Effector memory CD8-positive, alpha-beta T cell (primary cell): ENCODE results near the gene KRT36.

Experiments
- ATAC-seq: fragments of 150-1000 bp; cut with Tn5 transposase; replicated peaks from 2 replicates; pipeline ENCODE4 v1.10.0; 2021; ENCODE audit warnings: mild to moderate bottlenecking, moderate library complexity
- DNase-seq, 3 experiments: peaks; one replicate each; pipeline ENCODE4 v3.0.0; 2021
- H3K27ac Mint-ChIP-seq, 2 donors: one replicate each; pipeline ENCODE4 v1.8.0; 2022; ENCODE audit warnings: mild to moderate bottlenecking in 2 of 2, mixed read lengths in 2 of 2, moderate library complexity in 2 of 2
- H3K27me3 Mint-ChIP-seq, 2 donors: one replicate each; pipeline ENCODE4 v1.8.0; 2022; ENCODE audit warnings: mixed read lengths in 2 of 2
- H3K36me3 Mint-ChIP-seq: one replicate; pipeline ENCODE4 v1.8.0; 2022; ENCODE audit warnings: mild to moderate bottlenecking, moderate library complexity, mixed read lengths; ENCODE audit not compliant: insufficient read depth
- H3K4me1 Mint-ChIP-seq, 2 donors: one replicate each; pipeline ENCODE4 v1.8.0; 2022; ENCODE audit warnings: low read depth in 2 of 2, mixed read lengths in 2 of 2
- H3K4me3 Mint-ChIP-seq, 2 donors: one replicate each; pipeline ENCODE4 v1.8.0; 2022; ENCODE audit warnings: mild to moderate bottlenecking in 2 of 2, mixed read lengths in 2 of 2, moderate library complexity in 2 of 2
- H3K9me3 Mint-ChIP-seq, 2 donors: one replicate each; pipeline ENCODE4 v1.8.0; 2022; ENCODE audit warnings: mixed read lengths in 2 of 2

The KRT36 gene

GRCh38 chr17:41486316-41486715, 3.4 kb downstream of the KRT36 start:
- Mint-ChIP-seq H3K27me3 (peaks cover 23 to 26% of the 10 kb centered on the region in 2 donors), H3K36me3 (no peaks in the 10 kb centered on the region), H3K9me3 (no peaks in the 10 kb centered on the region), H3K27ac (no peak overlapping the region), H3K4me3 (no peak overlapping the region), H3K4me1 (peaks cover 10 to 11% of the 10 kb centered on the region in 2 donors)
- ATAC-seq (no peak), DNase-seq (no peak)

- no peaks in the 10 kb centered on the region for H3K9me3 Mint-ChIP-seq
- ATAC-seq: no peak
- no peak for DNase-seq
- peaks cover 5 to 7% of the 10 kb centered on the region in 2 donors for H3K4me1 Mint-ChIP-seq
- H3K27ac Mint-ChIP-seq: no peak overlapping the region
- peaks cover 17 to 26% of the 10 kb centered on the region in 2 donors for H3K27me3 Mint-ChIP-seq
- no peaks in the 10 kb centered on the region for H3K36me3 Mint-ChIP-seq
- no peak overlapping the region for H3K4me3 Mint-ChIP-seq
These were observed 4.5 kb downstream of the KRT36 start for GRCh38 chr17:41484920-41485904.

GRCh38 chr17:41483991-41484826, 5.5 kb downstream of the KRT36 start:
- H3K36me3 Mint-ChIP-seq: no peaks in the 10 kb centered on the region
- peaks cover 3% of the 10 kb centered on the region in 2 donors for H3K4me1 Mint-ChIP-seq
- peaks cover 17 to 26% of the 10 kb centered on the region in 2 donors for H3K27me3 Mint-ChIP-seq
- no peak for ATAC-seq
- no peaks in the 10 kb centered on the region for H3K9me3 Mint-ChIP-seq
- no peak overlapping the region for H3K4me3 Mint-ChIP-seq
- no peak for DNase-seq
- peak overlapping the region in 1 of 2 donors; percentile 47 for H3K27ac Mint-ChIP-seq

GRCh38 chr17:41483531-41483930, 6.2 kb downstream of the KRT36 start:
- H3K27ac Mint-ChIP-seq: peak overlapping the region in 1 of 2 donors; percentile 47
- no peak for DNase-seq

GRCh38 chr17:41481036-41481435, 8.7 kb downstream of the KRT36 start, which contains the start of gene KRT35:
TSS of gene KRT35 (minus strand) at chr17:41481151. CDS start at chr17:41481097, 54 bp downstream.
- no peaks in the 10 kb centered on the region for H3K9me3 Mint-ChIP-seq
- peak within 1 kb of the TSS in 1 of 2 donors; percentile 10 for H3K27ac Mint-ChIP-seq
- peaks cover 12 to 17% of the 10 kb centered on the region in 2 donors for H3K27me3 Mint-ChIP-seq
- H3K4me3 Mint-ChIP-seq: no peak within 1 kb of the TSS
- DNase-seq (no peak), ATAC-seq (no peak)
- H3K36me3 Mint-ChIP-seq: no peaks in the 10 kb centered on the region
- H3K4me1 Mint-ChIP-seq: no peaks in the 10 kb centered on the region

More at GRCh38 chr17:41483531-41483930, 6.2 kb downstream of the KRT36 start:
- Mint-ChIP-seq H3K4me3 (no peak overlapping the region), H3K27me3 (peaks cover 17 to 26% of the 10 kb centered on the region in 2 donors), H3K4me1 (peaks cover 3% of the 10 kb centered on the region in 2 donors), H3K9me3 (no peaks in the 10 kb centered on the region), H3K36me3 (no peaks in the 10 kb centered on the region)
- ATAC-seq: no peak

- Mint-ChIP-seq H3K9me3 (no peaks in the 10 kb centered on the region), H3K27me3 (peaks cover 12% of the 10 kb centered on the region in 2 donors), H3K36me3 (no peaks in the 10 kb centered on the region), H3K27ac (no peak overlapping the region), H3K4me3 (no peak overlapping the region), H3K4me1 (no peaks in the 10 kb centered on the region)
- DNase-seq (no peak), ATAC-seq (no peak)
These were observed 9.1 kb downstream of the KRT36 start for GRCh38 chr17:41480581-41480980.

GRCh38 chr17:41480136-41480535, 9.6 kb downstream of the KRT36 start:
- ATAC-seq (no peak), DNase-seq (no peak)
- H3K27me3 Mint-ChIP-seq: peaks cover 11 to 12% of the 10 kb centered on the region in 2 donors
- no peak overlapping the region for H3K4me3 Mint-ChIP-seq
- no peaks in the 10 kb centered on the region for H3K36me3 Mint-ChIP-seq
- no peaks in the 10 kb centered on the region for H3K9me3 Mint-ChIP-seq
- no peaks in the 10 kb centered on the region for H3K4me1 Mint-ChIP-seq
- peak overlapping the region in 1 of 2 donors; percentile 10 for H3K27ac Mint-ChIP-seq

GRCh38 chr17:41478237-41478636, 11.5 kb downstream of the KRT36 start:
- no peaks in the 10 kb centered on the region for H3K9me3 Mint-ChIP-seq
- no peak overlapping the region for H3K27ac Mint-ChIP-seq
- no peaks in the 10 kb centered on the region for H3K36me3 Mint-ChIP-seq
- ATAC-seq (no peak), DNase-seq (no peak)
- no peaks in the 10 kb centered on the region for H3K4me1 Mint-ChIP-seq
- H3K27me3 Mint-ChIP-seq: peaks cover under 1% of the 10 kb centered on the region in 2 donors
- no peak overlapping the region for H3K4me3 Mint-ChIP-seq

- Mint-ChIP-seq H3K27ac (peak overlapping the region; percentile 32 to 81), H3K9me3 (no peaks in the 10 kb centered on the region)
- no peak for DNase-seq
These were observed 12.6 kb downstream of the KRT36 start for GRCh38 chr17:41476866-41477815.

GRCh38 chr17:41475421-41475820, 14.3 kb downstream of the KRT36 start:
- no peak overlapping the region for H3K27ac Mint-ChIP-seq
- DNase-seq: no peak
- no peak overlapping the region for H3K4me3 Mint-ChIP-seq
- ATAC-seq: no peak
- no peaks in the 10 kb centered on the region for H3K4me1 Mint-ChIP-seq
- no peaks in the 10 kb centered on the region for H3K9me3 Mint-ChIP-seq
- peaks cover 0 to 12% of the 10 kb centered on the region in 2 donors for H3K27me3 Mint-ChIP-seq
- no peaks in the 10 kb centered on the region for H3K36me3 Mint-ChIP-seq

More at GRCh38 chr17:41476866-41477815, 12.6 kb downstream of the KRT36 start:
- Mint-ChIP-seq H3K4me1 (no peaks in the 10 kb centered on the region), H3K27me3 (peaks cover 0 to 6% of the 10 kb centered on the region in 2 donors), H3K4me3 (no peak overlapping the region), H3K36me3 (no peaks in the 10 kb centered on the region)
- ATAC-seq: no peak

- no peak overlapping the region for H3K4me3 Mint-ChIP-seq
- no peaks in the 10 kb centered on the region for H3K9me3 Mint-ChIP-seq
- H3K4me1 Mint-ChIP-seq: no peaks in the 10 kb centered on the region
- H3K27ac Mint-ChIP-seq: peak overlapping the region in 1 of 2 donors; percentile 16
- ATAC-seq (no peak), DNase-seq (no peak)
- H3K27me3 Mint-ChIP-seq: peaks cover 0 to 12% of the 10 kb centered on the region in 2 donors
- no peaks in the 10 kb centered on the region for H3K36me3 Mint-ChIP-seq
These were observed 14.8 kb downstream of the KRT36 start for GRCh38 chr17:41474863-41475262.

GRCh38 chr17:41468346-41468745, 21.4 kb downstream of the KRT36 start:
- Mint-ChIP-seq H3K4me3 (no peak overlapping the region), H3K4me1 (no peaks in the 10 kb centered on the region), H3K36me3 (no peaks in the 10 kb centered on the region), H3K27me3 (peaks cover 34 to 36% of the 10 kb centered on the region in 2 donors), H3K9me3 (no peaks in the 10 kb centered on the region), H3K27ac (no peak overlapping the region)
- no peak for DNase-seq
- ATAC-seq: no peak
